Endothelial cell of umbilical vein (primary cell): ENCODE results near the gene LRRC8B.

Source experiments
- EZH2 ChIP-seq: IDR thresholded peaks from 2 replicates; pipeline ENCODE4 v1.6.1; 2012; ENCODE audit warnings: borderline replicate concordance, low read depth, mild to moderate bottlenecking, moderate library complexity, low read length, inconsistent platforms; ENCODE audit not compliant: severe bottlenecking
- FOS ChIP-seq: IDR thresholded peaks from 2 replicates; pipeline ENCODE4 v1.6.1; 2011; ENCODE audit warnings: mild to moderate bottlenecking, low read length, moderate library complexity, borderline replicate concordance; ENCODE audit not compliant: insufficient read depth
- GATA2 ChIP-seq: IDR thresholded peaks from 2 replicates; pipeline ENCODE4 v1.7.0; 2011; ENCODE audit warnings: low read depth, mild to moderate bottlenecking, moderate library complexity, mixed read lengths, low read length; ENCODE audit not compliant: insufficient read length, insufficient read depth
- JUN ChIP-seq: IDR thresholded peaks from 2 replicates; pipeline ENCODE4 v1.6.1; 2011; ENCODE audit warnings: borderline replicate concordance, low read depth; ENCODE audit not compliant: insufficient read length, insufficient read depth
- MYC ChIP-seq: IDR thresholded peaks from one replicate; pipeline ENCODE4 v1.6.1; 2011; ENCODE audit warnings: mild to moderate bottlenecking, low read depth, low read length
- POLR2A ChIP-seq: IDR thresholded peaks from 2 replicates; pipeline ENCODE4 v1.6.1; 2012; ENCODE audit warnings: low read depth, mild to moderate bottlenecking, control low read depth, low read length
- POLR2AphosphoS5 ChIP-seq: IDR thresholded peaks from 2 replicates; pipeline ENCODE4 v1.6.1; 2012; ENCODE audit warnings: low read depth, mild to moderate bottlenecking, control low read depth, low read length, moderate library complexity; ENCODE audit not compliant: insufficient read depth
- TF ChIP-seq, protein P1 (sequence below), 2 donors: IDR thresholded peaks; 1 replicate in 1 of 2; 2 replicates in 1 of 2; pipeline ENCODE4 v1.5.1; 2011; ENCODE audit warnings: low read length in 2 of 2, mild to moderate bottlenecking in 2 of 2, moderate library complexity in 2 of 2, control low read depth in 1 of 2, inconsistent platforms in 1 of 2, low read depth in 1 of 2; ENCODE audit not compliant: insufficient read depth in 1 of 2; ENCODE audit errors: extremely low read depth in 1 of 2
- TF ChIP-seq, protein P2 (sequence below): IDR thresholded peaks from 2 replicates; pipeline ENCODE4 v1.6.1; 2011; ENCODE audit not compliant: insufficient read depth, insufficient read length

GRCh38 chr1:89516055-89516454 lies 8.6 kb upstream of the LRRC8B start:
- TF ChIP-seq POLR2A: no peak
- TF ChIP-seq, protein P1, sequence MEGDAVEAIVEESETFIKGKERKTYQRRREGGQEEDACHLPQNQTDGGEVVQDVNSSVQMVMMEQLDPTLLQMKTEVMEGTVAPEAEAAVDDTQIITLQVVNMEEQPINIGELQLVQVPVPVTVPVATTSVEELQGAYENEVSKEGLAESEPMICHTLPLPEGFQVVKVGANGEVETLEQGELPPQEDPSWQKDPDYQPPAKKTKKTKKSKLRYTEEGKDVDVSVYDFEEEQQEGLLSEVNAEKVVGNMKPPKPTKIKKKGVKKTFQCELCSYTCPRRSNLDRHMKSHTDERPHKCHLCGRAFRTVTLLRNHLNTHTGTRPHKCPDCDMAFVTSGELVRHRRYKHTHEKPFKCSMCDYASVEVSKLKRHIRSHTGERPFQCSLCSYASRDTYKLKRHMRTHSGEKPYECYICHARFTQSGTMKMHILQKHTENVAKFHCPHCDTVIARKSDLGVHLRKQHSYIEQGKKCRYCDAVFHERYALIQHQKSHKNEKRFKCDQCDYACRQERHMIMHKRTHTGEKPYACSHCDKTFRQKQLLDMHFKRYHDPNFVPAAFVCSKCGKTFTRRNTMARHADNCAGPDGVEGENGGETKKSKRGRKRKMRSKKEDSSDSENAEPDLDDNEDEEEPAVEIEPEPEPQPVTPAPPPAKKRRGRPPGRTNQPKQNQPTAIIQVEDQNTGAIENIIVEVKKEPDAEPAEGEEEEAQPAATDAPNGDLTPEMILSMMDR (IDR thresholded peaks at IDR 0.05; ENCODE audit: extremely low read depth in 1 of 2, insufficient read depth in 1 of 2, low read depth in 1 of 2, low read length in 2 of 2): no peak
- no peak for TF ChIP-seq POLR2AphosphoS5
- no peak for TF ChIP-seq EZH2
- TF ChIP-seq, protein P2, sequence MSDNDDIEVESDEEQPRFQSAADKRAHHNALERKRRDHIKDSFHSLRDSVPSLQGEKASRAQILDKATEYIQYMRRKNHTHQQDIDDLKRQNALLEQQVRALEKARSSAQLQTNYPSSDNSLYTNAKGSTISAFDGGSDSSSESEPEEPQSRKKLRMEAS: no peak
- no peak for TF ChIP-seq JUN
- peak; percentile 55 for TF ChIP-seq FOS
- no peak for TF ChIP-seq MYC
- no peak for TF ChIP-seq GATA2
